ENCODE measurements around the gene NKAIN1.

DNA sequence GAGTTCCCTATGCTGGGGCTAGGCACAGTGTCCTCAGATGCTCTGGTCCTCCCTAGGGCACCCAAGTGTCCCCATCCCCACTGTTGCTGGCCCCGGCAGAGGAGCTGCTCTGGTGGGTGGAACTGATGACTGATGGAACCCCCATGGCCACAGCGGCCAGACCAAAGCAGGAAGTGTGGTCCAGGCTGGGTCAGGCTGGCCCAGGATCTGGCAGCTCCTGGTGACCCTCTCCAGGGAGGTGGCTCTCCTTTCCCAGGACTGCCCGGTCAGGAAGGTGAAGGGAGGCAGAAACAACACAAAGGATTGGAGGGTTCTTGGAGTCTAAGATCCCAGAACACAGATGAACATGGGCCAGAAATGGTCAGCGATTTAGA lies 1.1 kb downstream of the NKAIN1 start:
- TF ChIP-seq CTCF (conservative IDR thresholded peaks at IDR 0.05; ENCODE audit: low read depth in 2 of 2) (no peak), REST (IDR thresholded peaks at IDR 0.05; ENCODE audit: unreplicated experiment) (no peak), ETS1 (IDR thresholded peaks at IDR 0.05) (no peak), EZH2 (IDR thresholded peaks at IDR 0.05; ENCODE audit: low read depth, unreplicated experiment) (peak; percentile 40), CREB1 (CRISPR knock-in tag; IDR thresholded peaks at IDR 0.05; ENCODE audit: low read depth) (no peak), EZH2phosphoT487 (IDR thresholded peaks at IDR 0.05; ENCODE audit: unreplicated experiment) (no peak)

Measured in GM23338 (cell line).